HCT116 (cell line): ENCODE measurements around the gene CIB4. TPM values are rescaled to one million over a fixed set of nuclear protein-coding genes. Genes with fewer than 3 reads are reported as not detected.

Experiments used
- ATAC-seq: fragments of 200-7000 bp; cut with Tn5 transposase; 2 replicates; pipeline ENCODE4 v1.9.1; 2020; ENCODE audit warnings: mild to moderate bottlenecking, moderate library complexity
- BruUV-seq: library from RNA; stranded (reverse); fragments of 400-500 nt; replicated peaks from 2 replicates; lab custom pipeline; 2021; lab: Mats Ljungman, UMichigan
- CTCF ChIA-PET: fragments of 300-600 bp; sonication (Branson Sonifier 250); formaldehyde crosslinking; loops from one replicate; lab custom pipeline; 2021; ENCODE audit warnings: antibody characterized with exemption; lab: Charles Lee
- POLR2A ChIA-PET: fragments of 300-600, 350-600 bp; sonication (Branson Sonifier 250); formaldehyde crosslinking; loops from one replicate; lab custom pipeline; 2021; ENCODE audit warnings: antibody characterized with exemption; lab: Charles Lee
- RAD21 ChIA-PET, 2 experiments: fragments of 300-600 bp; sonication (Branson Sonifier 250); formaldehyde crosslinking; loops; one replicate each; lab custom pipeline; 2023; ENCODE audit warnings: low total read pairs in 2 of 2; ENCODE audit not compliant: uncharacterized antibody in 2 of 2, unreplicated experiment in 2 of 2, low non-redundant PET in 1 of 2; lab: Charles Lee
- DNase-seq: peaks from one replicate; pipeline ENCODE4 v3.0.0-alpha.2; 2010; ENCODE audit warnings: low read depth, low spot score
- H2AFZ ChIP-seq: fragments of 200-600 bp; shearing (Covaris generic), sonication (generic); 2 replicates; pipeline ENCODE4 v1.6.1; 2017; ENCODE audit warnings: low read depth, mixed run types, mixed read lengths, antibody characterized with exemption, low read length; ENCODE audit not compliant: poor library complexity, severe bottlenecking
- H3K27ac ChIP-seq: 2 replicates; pipeline ENCODE4 v1.5.1; 2012; ENCODE audit warnings: low read depth, low read length
- H3K27me3 ChIP-seq: fragments of 200-600 bp; sonication (generic); 2 replicates; pipeline ENCODE4 v1.6.1; 2016; ENCODE audit warnings: mixed run types, low read length, mixed read lengths; ENCODE audit not compliant: insufficient read depth
- H3K36me3 ChIP-seq, 2 experiments: fragments of 200-500 bp in 1 of 2; fragments of 200-600 bp in 1 of 2; sonication (Bioruptor generic) in 1 of 2; sonication (generic) in 1 of 2; 2 replicates each; pipeline versions ENCODE4 v1.5.1 to v1.6.1; 2014 to 2016; ENCODE audit warnings: low read length in 2 of 2, inconsistent platforms in 1 of 2, mixed read lengths in 1 of 2, mixed run types in 1 of 2; ENCODE audit not compliant: insufficient read depth in 2 of 2, control insufficient read depth in 1 of 2
- H3K4me1 ChIP-seq, 2 experiments: fragments of 200-600 bp in 1 of 2; sonication (generic) in 1 of 2; 2 replicates each; pipeline versions ENCODE4 v1.5.1 to v1.6.1; 2012 to 2017; ENCODE audit warnings: low read length in 2 of 2, inconsistent platforms in 1 of 2, mild to moderate bottlenecking in 1 of 2, mixed read lengths in 1 of 2, mixed run types in 1 of 2, moderate library complexity in 1 of 2; ENCODE audit not compliant: insufficient read depth in 2 of 2, control insufficient read depth in 1 of 2
- H3K4me2 ChIP-seq: fragments of 200-600 bp; sonication (generic); 2 replicates; pipeline ENCODE4 v1.6.1; 2017; ENCODE audit warnings: mixed run types, low read length, mixed read lengths
- H3K4me3 ChIP-seq, 2 experiments: fragments of 200-600 bp in 1 of 2; sonication (generic) in 1 of 2; replicated peaks in 1 of 2; 2 replicates each; pipeline ENCODE4 v1.5.1; 2011 to 2016; ENCODE audit warnings: low read length in 2 of 2, control low read depth in 1 of 2, low read depth in 1 of 2, mild to moderate bottlenecking in 1 of 2, mixed read lengths in 1 of 2, mixed run types in 1 of 2
- H3K79me2 ChIP-seq: fragments of 200-600 bp; sonication (generic); 2 replicates; pipeline ENCODE4 v1.6.1; 2017; ENCODE audit warnings: mild to moderate bottlenecking, mixed run types, low read length, moderate library complexity, mixed read lengths; ENCODE audit not compliant: insufficient read depth
- H3K9ac ChIP-seq: fragments of 200-600 bp; sonication (generic); 2 replicates; pipeline ENCODE4 v1.6.1; 2016; ENCODE audit warnings: low read length, mixed read lengths
- H3K9me2 ChIP-seq: fragments of 200-600 bp; sonication (generic), shearing (Covaris generic); 2 replicates; pipeline ENCODE4 v1.6.1; 2017; ENCODE audit warnings: mixed run types, mild to moderate bottlenecking, moderate library complexity; ENCODE audit not compliant: insufficient read depth
- H3K9me3 ChIP-seq, 2 experiments: fragments of 200-500 bp in 1 of 2; fragments of 200-600 bp in 1 of 2; sonication (Bioruptor generic) in 1 of 2; sonication (generic) in 1 of 2; 2 replicates each; pipeline ENCODE4 v1.6.1; 2014 to 2017; ENCODE audit warnings: low read length in 2 of 2, mixed read lengths in 2 of 2, inconsistent platforms in 1 of 2, low read depth in 1 of 2, mild to moderate bottlenecking in 1 of 2, mixed run types in 1 of 2, moderate library complexity in 1 of 2; ENCODE audit not compliant: control insufficient read depth in 1 of 2, insufficient read depth in 1 of 2
- H4K20me1 ChIP-seq: fragments of 200-600 bp; sonication (generic), shearing (Covaris generic); 2 replicates; pipeline ENCODE4 v1.6.1; 2017; ENCODE audit warnings: mixed run types, mild to moderate bottlenecking, moderate library complexity; ENCODE audit not compliant: insufficient read depth
- CEBPB ChIP-seq: IDR thresholded peaks from 2 replicates; pipeline ENCODE4 v1.6.1; 2012; ENCODE audit warnings: low read depth
- EGR1 ChIP-seq: IDR thresholded peaks from 2 replicates; pipeline ENCODE4 v1.6.1; 2012; ENCODE audit warnings: low read depth
- EZH2 ChIP-seq: fragments of 200-600 bp; sonication (generic); IDR thresholded peaks from 2 replicates; pipeline ENCODE4 v1.6.1; 2017; ENCODE audit warnings: antibody characterized with exemption, mixed run types
- EZH2phosphoT487 ChIP-seq: fragments of 200-600 bp; IDR thresholded peaks from 2 replicates; pipeline ENCODE4 v1.6.1; 2018; ENCODE audit warnings: antibody characterized with exemption, borderline replicate concordance
- FOSL1 ChIP-seq: IDR thresholded peaks from 2 replicates; pipeline ENCODE4 v1.6.1; 2012; ENCODE audit warnings: low read depth
- JUND ChIP-seq: IDR thresholded peaks from 2 replicates; pipeline ENCODE4 v1.6.1; 2012
- MAX ChIP-seq: IDR thresholded peaks from 2 replicates; pipeline ENCODE4 v1.6.1; 2012
- SP1 ChIP-seq: IDR thresholded peaks from 2 replicates; pipeline ENCODE4 v1.6.1; 2012; ENCODE audit warnings: low read depth
- TCF7L2 ChIP-seq: IDR thresholded peaks from 2 replicates; pipeline ENCODE4 v1.7.0; 2011; ENCODE audit warnings: borderline replicate concordance, inconsistent platforms; ENCODE audit not compliant: insufficient read depth, insufficient read length; ENCODE audit errors: extremely low read depth
- ZBTB33 ChIP-seq: IDR thresholded peaks from 2 replicates; pipeline ENCODE4 v1.6.1; 2011; ENCODE audit warnings: mild to moderate bottlenecking, low read length, moderate library complexity; ENCODE audit not compliant: insufficient replicate concordance; ENCODE audit errors: extremely low read depth
- ZFX ChIP-seq: fragments of 450-650 bp; IDR thresholded peaks from 2 replicates; pipeline ENCODE4 v1.6.1; 2017
- intact Hi-C: fragments of 100-400 bp; cut with micrococcal nuclease; formaldehyde crosslinking; loops from 2 replicates; pipeline ENCODE4 v1.10.0; 2022
- total RNA-seq: library from RNA; stranded (reverse); gene quantifications from one replicate; pipeline ENCODE4 v1.2.1, GENCODE V29; 2021; ENCODE audit not compliant: unreplicated experiment

CIB4 gene
- total RNA-seq, 1 experiment from 2014 or later: not detected

- H3K9ac ChIP-seq: no peak overlapping the region
- no peaks in the 10 kb centered on the region for H3K9me3 ChIP-seq
- no TSS peak for BruUV-seq
- no peak for TF ChIP-seq CEBPB
- TF ChIP-seq FOSL1: no peak
- no peak for TF ChIP-seq TCF7L2
- TF ChIP-seq EZH2: no peak
- no peak for TF ChIP-seq ZFX
- no peak for TF ChIP-seq SP1
- TF ChIP-seq MAX: no peak
- no peak for TF ChIP-seq ZBTB33
- no peak for TF ChIP-seq EGR1
- no peak for TF ChIP-seq JUND
- TF ChIP-seq EZH2phosphoT487: no peak
- ChIA-PET POLR2A (no interaction called here), CTCF (no interaction called here), RAD21 (no interaction called here)
- no peaks in the 10 kb centered on the region for H3K36me3 ChIP-seq
- no peak overlapping the region for H3K4me3 ChIP-seq
- no peaks in the 10 kb centered on the region for H4K20me1 ChIP-seq
- no peaks in the 10 kb centered on the region for H3K9me2 ChIP-seq
- no peak overlapping the region for H3K4me2 ChIP-seq
- H2AFZ ChIP-seq: no peak overlapping the region
- peaks cover 0 to 11% of the 10 kb centered on the region in 2 experiments; a peak in 1 of 4 replicates for H3K4me1 ChIP-seq
- ATAC-seq (no peak), DNase-seq (no peak)
- intact Hi-C loops: loop anchor here (10.0 kb wide), 2 partner anchors 340 to 620 kb away; no protein-coding TSS in a partner anchor
- no peaks in the 10 kb centered on the region for H3K79me2 ChIP-seq
- H3K27me3 ChIP-seq: no peaks in the 10 kb centered on the region
- H3K27ac ChIP-seq: no peak overlapping the region
Measured at GRCh38 chr2:26574900-26575560, 66.1 kb downstream of the CIB4 start.
